NCI-H2171 (cell line): Measurements from ENCODE around the gene FYCO1.
"Not testable (repeated sequence)": the region's sequence is repeated elsewhere in the genome, so short reads cannot be mapped to it uniquely, and the experiment has no call there.

Experiments used
- DNase-seq: peaks from one replicate; lab custom pipeline; 2025; lab: John Stamatoyannopoulos, UW

FYCO1 gene

GRCh38 chr3:46010519-46011113 is 15.0 kb upstream of the FYCO1 start:
- DNase-seq: no peak

DNA sequence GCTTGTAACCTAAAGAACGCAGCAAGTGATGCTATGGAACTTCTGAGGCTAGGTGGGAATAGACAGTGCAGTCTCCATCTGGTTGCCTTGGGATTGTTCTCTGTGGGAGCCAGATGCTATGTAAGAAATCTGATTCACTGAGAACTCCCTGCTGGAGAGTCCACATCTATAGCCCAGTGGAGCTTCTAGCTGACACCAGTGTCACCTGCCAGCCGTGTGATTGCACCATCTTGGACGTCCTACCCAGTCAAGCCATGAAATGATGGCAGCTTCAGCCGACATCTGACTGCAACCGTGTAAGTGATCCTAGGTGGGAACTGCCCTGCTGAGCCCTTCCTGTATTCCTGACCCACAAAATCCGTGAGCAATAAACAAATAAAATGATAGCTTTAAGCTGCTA is 12.4 kb upstream of the FYCO1 start:
- no peak for DNase-seq

- no peak for DNase-seq
Measured at GRCh38 chr3:46007280-46007679, 11.7 kb upstream of the FYCO1 start.

DNA sequence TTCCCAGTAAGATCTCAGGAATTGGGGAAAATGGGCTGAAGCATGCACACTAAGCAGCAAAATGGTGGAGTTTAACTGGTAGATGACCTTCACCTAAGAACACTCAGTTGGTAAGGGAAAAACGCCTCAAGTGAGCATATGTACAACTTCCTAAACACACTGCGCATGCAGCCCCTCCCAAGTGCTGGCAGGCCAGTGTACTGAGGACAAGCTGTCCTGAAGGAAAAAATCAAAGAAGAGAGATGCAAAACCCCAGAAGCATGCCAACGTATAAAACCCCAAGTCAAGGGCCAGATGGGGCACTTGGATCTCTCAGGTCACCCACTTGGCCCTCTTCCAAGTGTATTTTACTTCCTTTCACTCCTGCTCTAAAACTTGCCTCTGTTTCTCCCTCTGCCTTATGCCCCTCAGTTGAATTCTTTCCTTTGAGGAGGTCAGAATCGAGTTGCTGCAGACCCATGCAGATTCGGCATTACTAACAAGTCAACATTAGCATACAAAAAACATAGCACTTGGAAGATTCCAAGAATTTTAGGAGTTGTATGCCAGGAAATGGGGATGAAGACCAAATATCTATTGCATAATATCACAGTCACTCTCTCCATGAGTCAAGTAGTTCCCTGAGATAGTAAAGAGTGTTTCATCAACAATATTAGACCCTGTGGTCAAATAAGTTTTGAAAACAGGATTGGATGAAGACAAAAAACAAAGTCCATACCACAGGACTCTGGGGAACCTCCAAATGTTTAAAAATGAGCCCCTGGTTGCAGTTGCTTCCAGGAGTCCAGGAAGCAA is 10.8 kb upstream of the FYCO1 start:
- DNase-seq: no peak

- not testable (repeated sequence) for DNase-seq
Measured at GRCh38 chr3:46003706-46004105, 8.1 kb upstream of the FYCO1 start.

DNA sequence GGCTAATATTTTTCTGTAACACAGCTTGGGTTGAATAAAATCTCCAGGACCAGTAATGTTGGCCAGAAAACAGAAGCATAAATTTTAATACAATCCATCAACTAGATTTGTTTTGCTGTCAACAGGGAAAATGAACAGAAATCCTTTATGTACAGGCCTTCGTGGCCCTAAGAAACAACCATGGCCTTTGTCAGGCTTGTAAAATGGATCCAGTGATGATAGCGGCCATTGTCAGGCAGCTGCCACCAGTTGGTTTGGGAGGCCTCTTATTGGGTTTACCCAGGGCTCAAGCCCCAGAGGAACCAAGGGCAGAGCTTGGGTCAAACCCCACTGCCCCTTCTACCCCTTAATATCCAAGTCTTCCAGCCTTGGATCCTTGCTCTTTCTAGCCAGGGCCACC is 5.6 kb upstream of the FYCO1 start:
- no peak for DNase-seq

DNA sequence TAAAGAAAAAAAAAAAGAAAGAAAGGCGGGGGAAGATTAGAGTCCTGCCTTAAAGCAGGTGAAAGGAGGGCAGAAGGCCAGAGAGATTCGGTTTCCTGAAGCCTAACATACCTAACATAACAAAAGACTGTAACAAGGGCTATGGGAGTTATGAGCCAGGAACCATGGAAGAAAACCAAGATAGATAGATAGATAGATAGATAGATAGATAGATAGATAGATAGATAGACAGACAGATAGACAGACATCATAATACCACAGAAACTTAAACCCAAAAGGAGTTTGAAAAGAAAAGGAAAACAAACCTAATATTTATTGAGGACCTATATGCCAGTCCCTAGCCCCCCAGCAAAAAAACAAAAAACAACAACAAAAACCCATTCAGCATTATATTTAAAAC is 2.3 kb upstream of the FYCO1 start:
- DNase-seq: no peak

GRCh38 chr3:45997499-45997898 is 1.9 kb upstream of the FYCO1 start:
- DNase-seq: not testable (repeated sequence)

DNA sequence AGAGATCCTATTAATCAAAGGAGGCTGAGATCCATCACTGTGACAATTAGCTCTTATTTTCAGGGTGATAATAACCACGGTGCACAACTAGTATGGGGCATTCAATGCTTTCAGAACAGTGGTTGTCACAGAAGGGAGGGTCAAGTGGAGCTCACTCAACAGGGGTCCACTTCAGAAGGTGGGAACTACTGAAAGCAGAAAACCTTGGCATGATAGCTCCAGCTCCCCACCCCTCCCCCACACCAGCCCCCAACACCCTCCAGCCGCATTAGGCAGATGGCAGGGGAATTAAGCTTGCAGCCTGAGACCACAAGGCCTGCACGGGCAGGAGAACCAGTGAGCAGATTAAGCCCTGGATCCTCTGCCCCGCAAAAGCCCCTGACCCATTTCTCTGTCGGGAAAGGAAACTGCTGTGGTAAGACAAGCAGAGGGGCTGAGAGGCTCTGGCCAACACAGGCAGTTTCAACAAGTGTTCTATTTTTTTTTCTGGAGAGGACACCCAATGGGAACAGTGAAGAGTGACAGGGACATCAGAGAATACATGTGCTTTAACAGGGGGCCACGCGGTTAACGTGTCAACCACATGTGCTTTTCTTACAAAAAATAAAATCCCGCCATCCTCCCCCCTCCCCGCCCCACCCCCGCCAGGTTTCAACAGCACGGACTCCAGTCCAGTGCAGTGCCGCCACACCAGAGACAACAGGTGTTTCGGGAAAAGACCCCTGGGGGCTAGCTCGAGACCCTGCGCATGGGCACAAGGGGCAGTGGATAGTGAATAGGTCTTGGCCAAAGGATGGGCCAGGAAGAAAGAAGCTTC is 997 bp downstream of the FYCO1 start:
- peak; percentile 45 for DNase-seq

- DNase-seq: no peak
Measured at GRCh38 chr3:45993421-45994027, 2.1 kb downstream of the FYCO1 start.

DNA sequence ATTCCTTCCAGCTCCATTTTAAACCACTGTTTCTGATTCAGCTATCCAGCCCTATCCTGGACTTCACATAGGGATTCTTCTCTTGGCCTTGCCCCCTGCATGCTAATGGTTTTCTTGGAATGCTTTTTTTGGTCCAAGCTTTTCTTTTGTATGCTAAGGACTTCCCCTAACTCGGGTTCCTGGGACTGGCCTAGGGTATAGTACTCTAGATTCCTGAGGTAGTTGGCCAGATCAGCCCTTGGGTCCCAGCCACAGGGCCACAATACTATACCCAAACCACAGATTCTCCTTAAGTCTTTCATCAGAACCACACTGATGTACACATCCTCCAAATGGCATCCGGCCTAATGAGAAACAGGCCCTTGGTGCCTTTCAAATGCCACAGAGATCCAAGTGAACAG is 2.8 kb downstream of the FYCO1 start:
- DNase-seq: no peak

GRCh38 chr3:45992133-45992729 is 3.4 kb downstream of the FYCO1 start:
- DNase-seq: no peak

- DNase-seq: no peak
Measured at GRCh38 chr3:45991341-45991740, 4.3 kb downstream of the FYCO1 start.

DNA sequence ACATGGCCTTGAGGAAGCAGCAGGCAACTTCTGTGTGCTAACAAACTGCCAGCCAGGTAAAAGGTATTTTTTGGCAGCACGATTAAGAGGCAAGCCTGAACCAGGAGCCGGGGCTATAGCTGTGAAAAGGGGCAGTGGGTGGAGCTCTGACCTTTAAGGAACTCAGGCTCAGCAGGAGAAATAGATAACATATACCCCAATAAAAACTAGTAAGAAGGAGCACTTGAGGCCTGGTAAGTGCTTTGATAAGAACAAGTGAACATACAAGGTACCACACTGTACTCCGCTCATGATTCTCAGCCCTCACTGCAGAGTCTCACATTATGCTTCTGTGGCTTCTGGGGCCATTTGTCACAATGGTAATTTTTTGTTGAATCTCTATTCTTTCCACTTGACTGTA is 5.4 kb downstream of the FYCO1 start:
- DNase-seq: no peak

- no peak for DNase-seq
Measured at GRCh38 chr3:45988804-45989203, 6.8 kb downstream of the FYCO1 start.

DNA sequence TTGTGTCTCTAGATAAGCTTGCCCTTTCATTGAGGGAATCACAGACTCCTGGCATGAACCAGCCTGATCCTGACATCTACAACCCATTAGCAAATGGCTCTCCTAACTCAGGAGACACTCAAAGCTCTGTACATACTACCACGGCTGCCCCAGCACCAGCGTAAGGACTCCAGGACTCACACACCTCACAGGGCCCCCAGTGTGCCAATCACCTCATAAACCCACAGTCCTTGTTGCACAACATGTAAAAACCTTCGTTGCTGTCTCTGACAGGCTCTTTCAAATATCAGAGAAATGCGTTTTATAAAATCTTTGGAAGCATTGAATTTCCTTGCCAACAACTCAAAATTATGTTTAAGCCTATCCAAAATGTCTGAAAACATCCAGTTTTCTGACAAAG is 7.3 kb downstream of the FYCO1 start:
- no peak for DNase-seq

DNA sequence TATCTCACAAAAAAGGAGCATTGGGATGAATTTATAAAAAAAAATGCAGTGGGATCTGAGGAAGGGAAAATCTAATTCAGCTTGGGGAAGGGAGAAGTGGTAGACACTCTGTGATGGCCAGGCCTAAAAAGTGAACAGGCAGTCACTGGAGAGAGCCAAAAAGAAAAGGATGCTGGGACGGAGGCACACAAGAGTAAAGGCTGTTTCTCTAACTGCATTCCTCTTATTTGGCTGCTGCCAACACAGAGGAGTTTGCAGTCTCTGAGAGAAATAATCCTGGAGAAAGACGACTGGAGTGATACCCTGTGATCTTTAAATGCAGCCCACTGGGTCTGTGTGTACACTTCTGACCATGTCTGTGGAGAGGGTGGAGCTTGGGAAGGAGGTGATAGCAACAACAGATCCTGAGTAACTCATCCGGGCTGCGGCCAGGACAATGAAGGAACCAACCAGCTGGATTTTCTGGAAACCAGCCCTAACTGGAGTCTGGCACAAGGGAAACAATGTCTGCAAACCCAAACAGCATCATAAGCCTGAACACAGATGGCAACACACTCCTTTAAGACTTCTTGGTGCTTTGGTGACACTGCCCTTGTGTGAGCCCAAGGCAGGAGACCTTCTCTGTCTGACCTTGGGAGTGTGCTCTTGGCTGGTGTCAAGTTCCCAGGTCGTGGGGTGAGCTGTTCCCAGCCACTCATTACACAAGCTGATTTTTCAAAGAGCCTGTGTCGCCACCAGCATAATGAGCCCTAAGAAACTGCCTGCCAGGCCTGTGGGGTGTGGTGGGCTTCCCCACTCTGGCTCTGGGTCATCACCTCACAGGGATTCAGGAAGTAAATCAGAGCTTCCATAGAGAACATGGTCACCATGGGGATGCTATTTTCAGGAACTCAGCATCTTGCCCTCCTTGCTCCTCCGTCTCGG is 8.0 kb downstream of the FYCO1 start:
- no peak for DNase-seq

- no peak for DNase-seq
Measured at GRCh38 chr3:45986303-45986982, 9.2 kb downstream of the FYCO1 start.

- no peak for DNase-seq
Measured at GRCh38 chr3:45985532-45986302, 9.9 kb downstream of the FYCO1 start.
